Right lobe of liver (tissue), 4 donors: Measurements from ENCODE around the gene SSBP4.
"Not testable (repeated sequence)": the region's sequence is repeated elsewhere in the genome, so short reads cannot be mapped to it uniquely, and the experiment has no call there.

ENCODE experiments used
- POLR2A ChIP-seq: fragments of 450-650 bp; IDR thresholded peaks from one replicate; pipeline ENCODE4 v1.6.1; 2017; ENCODE audit warnings: antibody characterized with exemption, mild to moderate bottlenecking
- TF ChIP-seq, protein P1 (sequence below), 4 donors: fragments of 200-600 bp in 3 of 4; fragments of 450-650 bp in 1 of 4; IDR thresholded peaks; one replicate each; pipeline versions ENCODE4 v1.5.1 to v1.8.0; 2016 to 2022; ENCODE audit warnings: antibody characterized with exemption in 4 of 4, mild to moderate bottlenecking in 2 of 4
- donor health status: DM: no; HTN: no; CAD: no.
- donor health status: DM: no; HTN: no; CAD: no.
- donor health status: DM: no; HTN: yes; CAD: no.

DNA sequence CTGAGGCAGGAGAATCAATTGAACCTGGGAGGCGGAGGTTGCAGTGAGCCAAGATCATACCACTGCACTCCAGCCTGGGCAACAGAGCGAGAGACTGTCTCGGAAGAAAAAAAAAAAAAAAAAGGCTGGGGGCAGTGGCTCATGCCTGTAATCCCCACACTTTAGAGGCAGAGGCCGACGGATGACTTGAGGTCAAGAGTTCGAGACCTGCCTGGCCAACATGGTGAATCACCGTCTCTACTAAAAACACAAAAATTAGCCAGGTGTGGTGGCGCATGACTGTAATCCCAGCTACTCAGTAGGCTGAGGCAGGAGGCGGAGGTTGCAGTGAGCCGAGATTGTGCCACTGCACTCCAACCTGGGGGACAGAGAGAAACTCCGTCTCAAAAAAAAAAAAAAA is 35.6 kb upstream of the SSBP4 start:
- TF ChIP-seq, protein P1, sequence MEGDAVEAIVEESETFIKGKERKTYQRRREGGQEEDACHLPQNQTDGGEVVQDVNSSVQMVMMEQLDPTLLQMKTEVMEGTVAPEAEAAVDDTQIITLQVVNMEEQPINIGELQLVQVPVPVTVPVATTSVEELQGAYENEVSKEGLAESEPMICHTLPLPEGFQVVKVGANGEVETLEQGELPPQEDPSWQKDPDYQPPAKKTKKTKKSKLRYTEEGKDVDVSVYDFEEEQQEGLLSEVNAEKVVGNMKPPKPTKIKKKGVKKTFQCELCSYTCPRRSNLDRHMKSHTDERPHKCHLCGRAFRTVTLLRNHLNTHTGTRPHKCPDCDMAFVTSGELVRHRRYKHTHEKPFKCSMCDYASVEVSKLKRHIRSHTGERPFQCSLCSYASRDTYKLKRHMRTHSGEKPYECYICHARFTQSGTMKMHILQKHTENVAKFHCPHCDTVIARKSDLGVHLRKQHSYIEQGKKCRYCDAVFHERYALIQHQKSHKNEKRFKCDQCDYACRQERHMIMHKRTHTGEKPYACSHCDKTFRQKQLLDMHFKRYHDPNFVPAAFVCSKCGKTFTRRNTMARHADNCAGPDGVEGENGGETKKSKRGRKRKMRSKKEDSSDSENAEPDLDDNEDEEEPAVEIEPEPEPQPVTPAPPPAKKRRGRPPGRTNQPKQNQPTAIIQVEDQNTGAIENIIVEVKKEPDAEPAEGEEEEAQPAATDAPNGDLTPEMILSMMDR (IDR thresholded peaks at IDR 0.05): not testable (repeated sequence)
- not testable (repeated sequence) for TF ChIP-seq POLR2A
